HepG2 (cell line): Measurements from ENCODE around the gene PIGL. TPM values are rescaled to one million over a fixed set of nuclear protein-coding genes. Genes with fewer than 3 reads are reported as not detected.

Experiments used
- BCL6 ChIP-seq: IDR thresholded peaks from 2 replicates; pipeline ENCODE4 v1.6.1; 2016; ENCODE audit warnings: missing genetic modification reagents, missing compliant biosample characterization
- CBFB ChIP-seq: sonication (generic); formaldehyde crosslinking; IDR thresholded peaks from 2 replicates; pipeline ENCODE4 v1.4.0; 2020; ENCODE audit warnings: missing genetic modification reagents
- CEBPB ChIP-seq: IDR thresholded peaks from 2 replicates; pipeline ENCODE4 v1.6.1; 2011; ENCODE audit warnings: low read depth, low read length, improper control_type of control experiment, borderline replicate concordance
- HMG20A ChIP-seq: IDR thresholded peaks from 2 replicates; pipeline ENCODE4 v1.6.1; 2016; ENCODE audit warnings: borderline replicate concordance
- IRF1 ChIP-seq: sonication (generic); formaldehyde crosslinking; IDR thresholded peaks from 2 replicates; pipeline ENCODE4 v1.4.0; 2020; ENCODE audit warnings: low read depth, mild to moderate bottlenecking, missing genetic modification reagents
- KAT8 ChIP-seq: IDR thresholded peaks from 2 replicates; pipeline ENCODE4 v1.6.1; 2016; ENCODE audit warnings: missing genetic modification reagents, missing compliant biosample characterization
- NCOR1 ChIP-seq: fragments of 200-600 bp; sonication (generic); IDR thresholded peaks from 2 replicates; pipeline ENCODE4 v1.7.0; 2017; ENCODE audit warnings: antibody characterized with exemption, low read length, borderline replicate concordance
- PITX1 ChIP-seq: sonication (generic); formaldehyde crosslinking; IDR thresholded peaks from 2 replicates; pipeline ENCODE4 v1.5.1; 2020; ENCODE audit warnings: mild to moderate bottlenecking, missing genetic modification reagents
- RXRB ChIP-seq: IDR thresholded peaks from 2 replicates; pipeline ENCODE4 v1.6.1; 2016; ENCODE audit warnings: borderline replicate concordance, missing genetic modification reagents, missing compliant biosample characterization
- SIN3A ChIP-seq: IDR thresholded peaks from 2 replicates; pipeline ENCODE4 v1.6.1; 2011; ENCODE audit warnings: low read depth, mild to moderate bottlenecking, control low read depth, low read length, borderline replicate concordance
- ZSCAN20 ChIP-seq: sonication (generic); formaldehyde crosslinking; IDR thresholded peaks from 2 replicates; pipeline ENCODE4 v1.4.0; 2020; ENCODE audit warnings: missing genetic modification reagents, mild to moderate bottlenecking, borderline replicate concordance
- polyA plus RNA-seq, 8 experiments: library from polyadenylated mRNA; depleted of rRNA in 3 of 8; stranded (reverse) in 7 of 8; unstranded in 1 of 8; fragments of >200 nt; fragmentation: Illumina TruSeq in 4 of 8; extraction: Trizol in 4 of 8; gene quantifications; 2 replicates each; pipeline versions ENCODE4 v1.2.1 to v1.2.3, GENCODE V29; 2011 to 2016; ENCODE audit warnings: low read depth in 4 of 8, missing spikeins in 1 of 8, mixed read lengths in 1 of 8; ENCODE audit not compliant: insufficient read depth in 1 of 8
- total RNA-seq, 5 experiments: library from RNA; depleted of rRNA; stranded (reverse); fragments of >200 nt; fragmentation: Illumina TruSeq; extraction: Trizol; gene quantifications; 2 replicates each; pipeline ENCODE4 v1.2.3, GENCODE V29; 2016; ENCODE audit warnings: low read depth in 1 of 5
- TF ChIP-seq, protein P1 (sequence below): sonication (generic); formaldehyde crosslinking; conservative IDR thresholded peaks from 2 replicates; pipeline ENCODE4 v1.4.0; 2020; ENCODE audit warnings: mild to moderate bottlenecking, missing genetic modification reagents, moderate library complexity
- TF ChIP-seq, protein P2 (sequence below): IDR thresholded peaks from 2 replicates; pipeline ENCODE4 v1.6.1; 2016; ENCODE audit warnings: low read depth
- TF ChIP-seq, protein P3 (sequence below): sonication (generic); formaldehyde crosslinking; IDR thresholded peaks from 2 replicates; pipeline ENCODE4 v1.4.0; 2020; ENCODE audit warnings: missing genetic modification reagents
- TF ChIP-seq, protein P4 (sequence below), 2 experiments: fragments of 450-650 bp in 1 of 2; sonication (generic) in 1 of 2; formaldehyde crosslinking; IDR thresholded peaks; 2 replicates each; pipeline versions ENCODE4 v1.5.0 to v1.8.0; 2020 to 2022; ENCODE audit warnings: mild to moderate bottlenecking in 1 of 2, missing genetic modification reagents in 1 of 2

PIGL gene
- total and polyA plus RNA-seq, 2 of the 13 experiments (the other 11 are each of a cell fraction or from before 2014, with no cell fraction given), result 28.5 to 63.8 TPM

GRCh38 chr17:16288860-16289571 is 72.0 kb downstream of the PIGL start (continued):
- TF ChIP-seq, protein P1, sequence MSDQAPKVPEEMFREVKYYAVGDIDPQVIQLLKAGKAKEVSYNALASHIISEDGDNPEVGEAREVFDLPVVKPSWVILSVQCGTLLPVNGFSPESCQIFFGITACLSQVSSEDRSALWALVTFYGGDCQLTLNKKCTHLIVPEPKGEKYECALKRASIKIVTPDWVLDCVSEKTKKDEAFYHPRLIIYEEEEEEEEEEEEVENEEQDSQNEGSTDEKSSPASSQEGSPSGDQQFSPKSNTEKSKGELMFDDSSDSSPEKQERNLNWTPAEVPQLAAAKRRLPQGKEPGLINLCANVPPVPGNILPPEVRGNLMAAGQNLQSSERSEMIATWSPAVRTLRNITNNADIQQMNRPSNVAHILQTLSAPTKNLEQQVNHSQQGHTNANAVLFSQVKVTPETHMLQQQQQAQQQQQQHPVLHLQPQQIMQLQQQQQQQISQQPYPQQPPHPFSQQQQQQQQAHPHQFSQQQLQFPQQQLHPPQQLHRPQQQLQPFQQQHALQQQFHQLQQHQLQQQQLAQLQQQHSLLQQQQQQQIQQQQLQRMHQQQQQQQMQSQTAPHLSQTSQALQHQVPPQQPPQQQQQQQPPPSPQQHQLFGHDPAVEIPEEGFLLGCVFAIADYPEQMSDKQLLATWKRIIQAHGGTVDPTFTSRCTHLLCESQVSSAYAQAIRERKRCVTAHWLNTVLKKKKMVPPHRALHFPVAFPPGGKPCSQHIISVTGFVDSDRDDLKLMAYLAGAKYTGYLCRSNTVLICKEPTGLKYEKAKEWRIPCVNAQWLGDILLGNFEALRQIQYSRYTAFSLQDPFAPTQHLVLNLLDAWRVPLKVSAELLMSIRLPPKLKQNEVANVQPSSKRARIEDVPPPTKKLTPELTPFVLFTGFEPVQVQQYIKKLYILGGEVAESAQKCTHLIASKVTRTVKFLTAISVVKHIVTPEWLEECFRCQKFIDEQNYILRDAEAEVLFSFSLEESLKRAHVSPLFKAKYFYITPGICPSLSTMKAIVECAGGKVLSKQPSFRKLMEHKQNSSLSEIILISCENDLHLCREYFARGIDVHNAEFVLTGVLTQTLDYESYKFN (CRISPR knock-in tag), result peak; percentile 85
- TF ChIP-seq CEBPB (peak; percentile 87; the same call in 1 of the 2 replicates), KAT8 (0 out of 2 replicates have a peak, but pooled peaks have one; percentile 21), SIN3A (no peak), IRF1 (CRISPR knock-in tag) (no peak), RXRB (CRISPR knock-in tag) (0 out of 2 replicates have a peak, but pooled peaks have one; percentile 51), HMG20A (peak; percentile 67; the same call in 1 of the 2 replicates), BCL6 (CRISPR knock-in tag) (peak; percentile 84), ZSCAN20 (0 out of 2 replicates have a peak, but pooled peaks have one; percentile 20), NCOR1 (peak; percentile 96), PITX1 (CRISPR knock-in tag) (0 out of 2 replicates have a peak, but pooled peaks have one; percentile 52), CBFB (CRISPR knock-in tag) (no peak)
- TF ChIP-seq, protein P2, sequence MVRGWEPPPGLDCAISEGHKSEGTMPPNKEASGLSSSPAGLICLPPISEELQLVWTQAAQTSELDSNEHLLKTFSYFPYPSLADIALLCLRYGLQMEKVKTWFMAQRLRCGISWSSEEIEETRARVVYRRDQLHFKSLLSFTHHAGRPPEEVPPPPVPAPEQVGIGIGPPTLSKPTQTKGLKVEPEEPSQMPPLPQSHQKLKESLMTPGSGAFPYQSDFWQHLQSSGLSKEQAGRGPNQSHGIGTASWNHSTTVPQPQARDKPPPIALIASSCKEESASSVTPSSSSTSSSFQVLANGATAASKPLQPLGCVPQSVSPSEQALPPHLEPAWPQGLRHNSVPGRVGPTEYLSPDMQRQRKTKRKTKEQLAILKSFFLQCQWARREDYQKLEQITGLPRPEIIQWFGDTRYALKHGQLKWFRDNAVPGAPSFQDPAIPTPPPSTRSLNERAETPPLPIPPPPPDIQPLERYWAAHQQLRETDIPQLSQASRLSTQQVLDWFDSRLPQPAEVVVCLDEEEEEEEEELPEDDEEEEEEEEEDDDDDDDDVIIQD (CRISPR knock-in tag), result 0 out of 2 replicates have a peak, but pooled peaks have one; percentile 11
- TF ChIP-seq, protein P3, sequence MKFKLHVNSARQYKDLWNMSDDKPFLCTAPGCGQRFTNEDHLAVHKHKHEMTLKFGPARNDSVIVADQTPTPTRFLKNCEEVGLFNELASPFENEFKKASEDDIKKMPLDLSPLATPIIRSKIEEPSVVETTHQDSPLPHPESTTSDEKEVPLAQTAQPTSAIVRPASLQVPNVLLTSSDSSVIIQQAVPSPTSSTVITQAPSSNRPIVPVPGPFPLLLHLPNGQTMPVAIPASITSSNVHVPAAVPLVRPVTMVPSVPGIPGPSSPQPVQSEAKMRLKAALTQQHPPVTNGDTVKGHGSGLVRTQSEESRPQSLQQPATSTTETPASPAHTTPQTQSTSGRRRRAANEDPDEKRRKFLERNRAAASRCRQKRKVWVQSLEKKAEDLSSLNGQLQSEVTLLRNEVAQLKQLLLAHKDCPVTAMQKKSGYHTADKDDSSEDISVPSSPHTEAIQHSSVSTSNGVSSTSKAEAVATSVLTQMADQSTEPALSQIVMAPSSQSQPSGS, result peak; percentile 49; the same call in 1 of the 2 replicates
- TF ChIP-seq, protein P4, sequence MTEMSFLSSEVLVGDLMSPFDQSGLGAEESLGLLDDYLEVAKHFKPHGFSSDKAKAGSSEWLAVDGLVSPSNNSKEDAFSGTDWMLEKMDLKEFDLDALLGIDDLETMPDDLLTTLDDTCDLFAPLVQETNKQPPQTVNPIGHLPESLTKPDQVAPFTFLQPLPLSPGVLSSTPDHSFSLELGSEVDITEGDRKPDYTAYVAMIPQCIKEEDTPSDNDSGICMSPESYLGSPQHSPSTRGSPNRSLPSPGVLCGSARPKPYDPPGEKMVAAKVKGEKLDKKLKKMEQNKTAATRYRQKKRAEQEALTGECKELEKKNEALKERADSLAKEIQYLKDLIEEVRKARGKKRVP (CRISPR knock-in tag; IDR thresholded peaks at IDR 0.05), result peak; percentile 75 to 99; a peak in 3 of 4 replicates
